Stimulated activated CD4-positive, alpha-beta T cell treated with anti-CD3 and anti-CD28 coated beads, Interleukin-1b, Interleukin-23, amount 100 ng/mL, for 48 hours (primary cell): ENCODE measurements around the gene ACP4.
"Not testable (repeated sequence)": the region's sequence is repeated elsewhere in the genome, so short reads cannot be mapped to it uniquely, and the experiment has no call there.

Experiments
- DNase-seq: peaks from one replicate; pipeline ENCODE4 v3.0.0-alpha.2; 2020

The ACP4 gene

GRCh38 chr19:50777830-50778303 is 12.3 kb upstream of the ACP4 start:
- DNase-seq = no peak

GRCh38 chr19:50778906-50779430 is 11.2 kb upstream of the ACP4 start:
- no peak for DNase-seq

GRCh38 chr19:50779504-50780457 is 10.4 kb upstream of the ACP4 start:
- no peak for DNase-seq

- DNase-seq = no peak
Measured at GRCh38 chr19:50780753-50781435, 9.3 kb upstream of the ACP4 start.

- DNase-seq = not testable (repeated sequence)
Measured at GRCh38 chr19:50783848-50784152, 6.4 kb upstream of the ACP4 start.

GRCh38 chr19:50784710-50785109 is 5.5 kb upstream of the ACP4 start:
- no peak for DNase-seq

- no peak for DNase-seq
Measured at GRCh38 chr19:50785329-50785728, 4.9 kb upstream of the ACP4 start.

- DNase-seq = no peak
Measured at GRCh38 chr19:50790922-50791467, 780 bp downstream of the ACP4 start.

- DNase-seq = no peak
Measured at GRCh38 chr19:50791594-50792271, 1.5 kb downstream of the ACP4 start.

GRCh38 chr19:50792272-50793250 is 2.3 kb downstream of the ACP4 start:
- DNase-seq = no peak

GRCh38 chr19:50793558-50794065 is 3.4 kb downstream of the ACP4 start:
- no peak for DNase-seq

GRCh38 chr19:50794074-50794875 is 4.1 kb downstream of the ACP4 start:
- DNase-seq = no peak

- DNase-seq = no peak
Measured at GRCh38 chr19:50794876-50795663, 4.9 kb downstream of the ACP4 start.

- no peak for DNase-seq
Measured at GRCh38 chr19:50795664-50796073, 5.5 kb downstream of the ACP4 start.

- DNase-seq = no peak
Measured at GRCh38 chr19:50796128-50796633, 6.0 kb downstream of the ACP4 start.

GRCh38 chr19:50796634-50797428 is 6.6 kb downstream of the ACP4 start:
- no peak for DNase-seq

- DNase-seq = no peak
Measured at GRCh38 chr19:50797429-50797780, 7.2 kb downstream of the ACP4 start.

GRCh38 chr19:50797781-50798658 is 7.8 kb downstream of the ACP4 start:
- DNase-seq = no peak
